ENCODE data around the gene DNAJC21.
A peak's percentile ranks its signal among the peaks of the same experiment; 100 is the strongest.
"Not testable (repeated sequence)": the region's sequence is repeated elsewhere in the genome, so short reads cannot be mapped to it uniquely, and the experiment has no call there.

DNAJC21 gene

GRCh38 chr5:34929134-34929719 is at the start of gene DNAJC21:
Gene DNAJC21 (plus strand): TSS chr5:34929559. CDS start chr5:34929820, 261 bp downstream.
- DNase-seq, result peak; percentile 99

GRCh38 chr5:34881246-34881645 is 48.1 kb upstream of the DNAJC21 start:
- no peak for DNase-seq

- no peak for DNase-seq
Measured at GRCh38 chr5:34886392-34887119, 42.8 kb upstream of the DNAJC21 start.

GRCh38 chr5:34889394-34889793 is 40.0 kb upstream of the DNAJC21 start:
- DNase-seq, result no peak

GRCh38 chr5:34891981-34892380 is 37.4 kb upstream of the DNAJC21 start:
- no peak for DNase-seq

- no peak for DNase-seq
Measured at GRCh38 chr5:34892414-34892813, 36.9 kb upstream of the DNAJC21 start.

- DNase-seq, result no peak
Measured at GRCh38 chr5:34894716-34895115, 34.6 kb upstream of the DNAJC21 start.

GRCh38 chr5:34895641-34896419 is 33.5 kb upstream of the DNAJC21 start:
- DNase-seq, result no peak

GRCh38 chr5:34897646-34898045 is 31.7 kb upstream of the DNAJC21 start:
- no peak for DNase-seq

GRCh38 chr5:34898258-34898895 is 31.0 kb upstream of the DNAJC21 start:
- peak; percentile 51 for DNase-seq

GRCh38 chr5:34899066-34899465 is 30.3 kb upstream of the DNAJC21 start:
- DNase-seq, result no peak

- no peak for DNase-seq
Measured at GRCh38 chr5:34900652-34901051, 28.7 kb upstream of the DNAJC21 start.

GRCh38 chr5:34903260-34903659 is 26.1 kb upstream of the DNAJC21 start:
- no peak for DNase-seq

- DNase-seq, result no peak
Measured at GRCh38 chr5:34905564-34905963, 23.8 kb upstream of the DNAJC21 start.

- no peak for DNase-seq
Measured at GRCh38 chr5:34913072-34913471, 16.3 kb upstream of the DNAJC21 start.

- peak; percentile 16 for DNase-seq
Measured at GRCh38 chr5:34914671-34915138, 14.7 kb upstream of the DNAJC21 start.

- DNase-seq, result peak; percentile 91
Measured at GRCh38 chr5:34915139-34915855, 14.1 kb upstream of the DNAJC21 start, which contains the start of the genes BRIX1 and RAD1. Gene BRIX1 (plus strand): TSS chr5:34915711. CDS start chr5:34915739, 28 bp downstream. Gene RAD1 (minus strand): TSS chr5:34915504. CDS start chr5:34914892, 612 bp downstream.

- no peak for DNase-seq
Measured at GRCh38 chr5:34915856-34916192, 13.5 kb upstream of the DNAJC21 start.

GRCh38 chr5:34916518-34916917 is 12.8 kb upstream of the DNAJC21 start:
- DNase-seq, result no peak

GRCh38 chr5:34918025-34918424 is 11.3 kb upstream of the DNAJC21 start:
- no peak for DNase-seq

- DNase-seq, result no peak
Measured at GRCh38 chr5:34919077-34919476, 10.3 kb upstream of the DNAJC21 start.

GRCh38 chr5:34923256-34923655 is 6.1 kb upstream of the DNAJC21 start:
- DNase-seq, result not testable (repeated sequence)
